Omental fat pad (tissue), 4 donors: ENCODE measurements around the gene ATRNL1. TPM values are rescaled to one million over a fixed set of nuclear protein-coding genes. Genes with fewer than 3 reads are reported as not detected.

Experiments
- ATAC-seq: fragments of 150-250 bp; one replicate; pipeline ENCODE4 v1.9.1; 2016; ENCODE audit warnings: mild to moderate bottlenecking, moderate library complexity; ENCODE audit not compliant: low FRiP score
- DNase-seq: peaks from one replicate; pipeline ENCODE4 v3.0.0-alpha.2; 2019; ENCODE audit warnings: low spot score
- total RNA-seq, 4 donors: library from RNA; depleted of rRNA; stranded (reverse); fragments of >200 nt; gene quantifications; one replicate each; pipeline ENCODE4 v1.1.0, GENCODE V29; 2016
- TF ChIP-seq, protein P1 (sequence below), 3 donors: fragments of 450-650 bp; IDR thresholded peaks; one replicate each; pipeline ENCODE4 v1.5.1; 2016 to 2017; ENCODE audit warnings: antibody characterized with exemption in 3 of 3, mild to moderate bottlenecking in 3 of 3, moderate library complexity in 2 of 3

Gene ATRNL1
- total RNA-seq, 4 donors from 2014 or later, result 2.5 to 19.0 (median 4.6) TPM

DNA sequence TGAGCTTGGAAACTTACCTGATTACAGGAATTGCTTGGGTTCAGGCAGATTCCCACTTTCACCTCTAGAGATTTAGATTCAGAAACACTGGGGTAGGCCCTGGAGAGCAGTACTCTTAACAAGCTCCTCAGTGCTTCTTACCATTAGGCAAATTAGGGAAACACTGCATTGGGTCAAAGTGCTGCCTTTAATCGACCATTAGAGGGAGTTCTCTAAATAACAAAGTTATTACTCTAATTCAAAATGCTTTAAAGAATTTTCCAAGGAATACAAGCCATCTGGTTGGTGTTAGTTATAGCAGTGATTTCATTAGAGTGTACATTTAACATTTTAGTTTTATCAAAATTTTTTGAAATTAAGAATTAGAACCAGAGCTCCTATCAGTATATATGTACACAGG is 855.3 kb downstream of the ATRNL1 start:
- TF ChIP-seq, protein P1, sequence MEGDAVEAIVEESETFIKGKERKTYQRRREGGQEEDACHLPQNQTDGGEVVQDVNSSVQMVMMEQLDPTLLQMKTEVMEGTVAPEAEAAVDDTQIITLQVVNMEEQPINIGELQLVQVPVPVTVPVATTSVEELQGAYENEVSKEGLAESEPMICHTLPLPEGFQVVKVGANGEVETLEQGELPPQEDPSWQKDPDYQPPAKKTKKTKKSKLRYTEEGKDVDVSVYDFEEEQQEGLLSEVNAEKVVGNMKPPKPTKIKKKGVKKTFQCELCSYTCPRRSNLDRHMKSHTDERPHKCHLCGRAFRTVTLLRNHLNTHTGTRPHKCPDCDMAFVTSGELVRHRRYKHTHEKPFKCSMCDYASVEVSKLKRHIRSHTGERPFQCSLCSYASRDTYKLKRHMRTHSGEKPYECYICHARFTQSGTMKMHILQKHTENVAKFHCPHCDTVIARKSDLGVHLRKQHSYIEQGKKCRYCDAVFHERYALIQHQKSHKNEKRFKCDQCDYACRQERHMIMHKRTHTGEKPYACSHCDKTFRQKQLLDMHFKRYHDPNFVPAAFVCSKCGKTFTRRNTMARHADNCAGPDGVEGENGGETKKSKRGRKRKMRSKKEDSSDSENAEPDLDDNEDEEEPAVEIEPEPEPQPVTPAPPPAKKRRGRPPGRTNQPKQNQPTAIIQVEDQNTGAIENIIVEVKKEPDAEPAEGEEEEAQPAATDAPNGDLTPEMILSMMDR (IDR thresholded peaks at IDR 0.05), result no peak
- DNase-seq, result no peak
- peak; percentile 54 for ATAC-seq

DNA sequence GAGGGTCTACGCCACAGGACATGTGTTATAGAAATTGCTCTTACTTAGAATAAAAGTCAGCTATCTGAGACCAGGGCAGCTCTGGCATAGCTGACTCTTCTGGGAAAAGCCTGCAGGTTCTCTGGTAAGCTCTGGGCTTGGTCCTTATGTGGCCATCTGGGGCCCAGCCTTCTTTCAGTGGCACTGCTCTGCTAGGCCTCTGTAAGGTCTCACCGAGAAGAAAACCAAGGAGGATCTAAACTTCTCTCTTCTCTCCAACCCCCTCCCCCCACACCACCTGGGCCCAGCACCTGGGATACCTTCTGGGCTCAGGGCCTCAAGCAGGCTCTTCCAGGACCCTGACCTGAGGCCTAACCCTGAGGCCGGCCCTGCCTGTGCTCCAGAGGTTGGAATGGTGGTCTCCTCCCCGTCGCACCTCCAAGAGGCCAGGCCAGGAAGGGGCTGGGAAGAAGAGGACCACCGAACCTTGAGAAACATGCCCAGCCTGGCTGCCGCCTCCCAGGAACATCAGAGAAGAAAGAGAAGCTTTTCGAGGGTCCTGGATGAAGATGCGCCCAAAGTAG is 856.2 kb downstream of the ATRNL1 start:
- TF ChIP-seq, protein P1 (IDR thresholded peaks at IDR 0.05), result no peak
- no peak for ATAC-seq
- DNase-seq, result no peak

DNA sequence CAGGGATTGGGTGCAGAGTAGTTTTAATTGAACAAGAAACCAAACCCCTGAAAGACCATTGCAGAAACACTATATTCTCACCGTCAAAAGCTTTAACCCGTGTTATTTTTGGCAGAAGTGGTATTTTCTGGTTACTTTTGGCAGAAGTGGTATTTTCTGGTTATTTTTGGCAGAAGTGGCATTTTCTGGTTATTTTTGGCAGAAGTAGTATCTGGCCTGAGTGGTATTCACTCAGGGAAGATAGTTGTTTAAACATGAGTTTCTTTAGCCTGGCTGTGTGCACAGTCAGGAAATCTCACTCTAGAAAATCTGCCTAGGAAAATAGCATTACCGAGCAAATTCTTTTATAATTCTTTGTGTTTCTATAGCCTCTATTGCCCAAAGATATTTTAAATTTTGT is 857.2 kb downstream of the ATRNL1 start:
- DNase-seq (no peak), ATAC-seq (no peak)
- TF ChIP-seq, protein P1 (IDR thresholded peaks at IDR 0.05), result no peak

DNA sequence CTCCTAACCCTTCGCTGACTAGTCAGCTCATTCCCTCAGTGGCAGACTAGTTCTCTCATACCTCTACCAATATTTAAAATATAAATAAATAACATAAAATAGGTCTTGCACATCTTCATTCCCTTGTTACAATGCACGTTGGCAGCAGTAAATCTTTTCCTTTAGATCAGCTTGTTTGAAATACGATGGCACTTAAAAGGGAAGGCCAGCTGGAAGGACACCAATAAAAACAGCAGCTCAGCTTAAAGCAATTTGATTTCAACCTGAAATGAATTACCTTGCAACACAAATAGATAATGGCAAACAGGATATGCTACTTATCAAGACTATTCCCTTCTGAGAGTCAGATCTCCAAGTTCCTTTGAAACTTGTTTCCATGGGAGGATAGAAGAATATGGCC is 858.1 kb downstream of the ATRNL1 start:
- TF ChIP-seq, protein P1 (IDR thresholded peaks at IDR 0.05), result no peak
- ATAC-seq (no peak), DNase-seq (no peak)

DNA sequence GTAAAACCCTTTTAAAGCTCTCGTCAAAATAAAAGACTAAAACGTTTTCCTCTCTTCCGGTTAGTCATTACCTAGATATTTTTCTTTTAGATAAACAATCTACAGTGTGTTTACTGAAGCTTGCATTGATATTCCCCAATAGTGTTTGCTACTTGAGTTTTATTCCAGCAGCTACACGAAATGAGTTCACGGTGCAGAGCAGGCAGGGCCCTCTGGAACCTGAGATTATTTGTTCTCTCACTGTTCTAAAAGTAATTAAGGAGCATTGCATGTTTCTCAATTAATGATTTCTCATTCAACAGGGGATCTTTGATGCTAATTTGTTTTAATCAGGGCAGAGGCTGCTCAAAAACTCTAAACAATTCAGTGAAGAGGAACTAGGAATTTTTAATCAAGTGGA is 860.1 kb downstream of the ATRNL1 start:
- DNase-seq, result no peak
- no peak for ATAC-seq
- TF ChIP-seq, protein P1 (IDR thresholded peaks at IDR 0.05), result no peak

DNA sequence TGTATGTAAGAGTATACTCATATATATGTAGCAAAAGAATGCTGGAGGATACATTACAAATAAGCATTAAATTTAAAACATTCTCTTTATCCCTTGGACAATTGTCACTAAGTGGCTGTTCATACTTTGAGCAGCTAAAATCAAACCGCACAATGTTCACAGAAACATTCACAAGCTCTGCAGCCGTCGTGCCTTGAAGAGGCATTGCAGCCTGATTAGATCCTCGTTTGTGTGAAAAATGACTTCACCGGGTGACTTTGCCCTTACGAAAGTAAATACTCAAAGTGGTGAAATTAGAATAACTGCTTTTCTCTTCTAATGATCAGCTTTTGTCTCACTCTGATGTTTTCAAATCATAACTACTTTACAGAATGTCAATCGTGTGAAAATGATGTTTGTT is 860.8 kb downstream of the ATRNL1 start:
- ATAC-seq, result no peak
- TF ChIP-seq, protein P1 (IDR thresholded peaks at IDR 0.05), result no peak
- no peak for DNase-seq

DNA sequence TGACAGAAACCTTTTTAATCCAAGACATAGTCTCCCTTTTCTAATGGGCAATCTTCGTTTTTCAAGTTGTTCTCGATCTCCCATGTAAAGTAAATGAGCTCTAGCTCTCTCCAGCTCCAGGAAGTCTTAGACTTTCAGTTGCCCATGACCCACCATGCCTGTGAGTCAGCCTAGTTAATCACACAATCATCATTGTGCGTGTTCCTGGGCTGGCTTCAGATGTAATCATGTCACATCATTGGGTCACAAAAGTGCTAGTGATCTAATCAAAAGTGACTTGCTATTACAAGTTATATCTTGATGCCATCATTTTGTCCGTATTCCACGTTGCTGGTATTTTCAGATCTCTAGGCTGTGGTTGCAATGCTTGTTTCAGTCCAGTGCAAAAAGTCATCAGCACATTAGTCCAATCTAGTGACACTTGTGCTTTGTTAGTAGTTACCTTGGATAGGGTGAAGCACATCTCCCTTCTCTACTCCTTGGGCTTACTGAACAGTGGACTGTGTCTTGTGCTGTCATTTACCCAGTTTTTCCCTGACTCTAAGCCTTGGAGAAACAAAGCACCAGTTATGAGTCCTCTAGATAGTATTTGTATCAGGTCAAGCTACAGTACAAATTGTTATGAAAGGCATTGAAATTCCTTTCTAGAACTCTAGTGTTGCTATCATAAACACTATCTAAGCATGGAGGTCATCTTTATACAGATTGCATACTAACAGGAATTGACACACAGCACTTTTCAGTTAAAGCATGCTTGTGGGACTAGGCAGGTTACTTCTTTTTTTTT is 863.3 kb downstream of the ATRNL1 start:
- TF ChIP-seq, protein P1 (IDR thresholded peaks at IDR 0.05), result no peak
- DNase-seq (no peak), ATAC-seq (no peak)
